ENCODE measurements around the gene CERS6.
"Not testable (repeated sequence)": the region's sequence is repeated elsewhere in the genome, so short reads cannot be mapped to it uniquely, and the experiment has no call there.

CERS6 gene

GRCh38 chr2:168787782-168788376 lies 331.8 kb downstream of the CERS6 start:
- DNase-seq: no peak

GRCh38 chr2:168789776-168790175 lies 333.7 kb downstream of the CERS6 start:
- no peak for DNase-seq

GRCh38 chr2:168790226-168790902 lies 334.3 kb downstream of the CERS6 start:
- no peak for DNase-seq

- DNase-seq: not testable (repeated sequence)
These were observed 335.1 kb downstream of the CERS6 start for GRCh38 chr2:168791140-168791539.

GRCh38 chr2:168793596-168793995 lies 337.5 kb downstream of the CERS6 start:
- DNase-seq: no peak

GRCh38 chr2:168794968-168795367 lies 338.9 kb downstream of the CERS6 start:
- DNase-seq: no peak

GRCh38 chr2:168796090-168796577 lies 340.1 kb downstream of the CERS6 start:
- no peak for DNase-seq

- no peak for DNase-seq
These were observed 340.7 kb downstream of the CERS6 start for GRCh38 chr2:168796583-168797285.

- no peak for DNase-seq
These were observed 341.2 kb downstream of the CERS6 start for GRCh38 chr2:168797286-168797655.

GRCh38 chr2:168798076-168798887 lies 342.2 kb downstream of the CERS6 start:
- DNase-seq: no peak

- DNase-seq: no peak
These were observed 342.9 kb downstream of the CERS6 start for GRCh38 chr2:168798888-168799410.

GRCh38 chr2:168801471-168801870 lies 345.4 kb downstream of the CERS6 start:
- no peak for DNase-seq

GRCh38 chr2:168801961-168802858 lies 346.1 kb downstream of the CERS6 start, which contains the start of gene NOSTRIN:
Gene NOSTRIN (plus strand): TSS chr2:168802637. CDS start chr2:168802647, 10 bp downstream.
- DNase-seq: no peak

- no peak for DNase-seq
These were observed 347.0 kb downstream of the CERS6 start for GRCh38 chr2:168802859-168803725.

GRCh38 chr2:168804214-168804613 lies 348.1 kb downstream of the CERS6 start:
- DNase-seq: no peak

- DNase-seq: no peak
These were observed 349.5 kb downstream of the CERS6 start for GRCh38 chr2:168805615-168806014.

GRCh38 chr2:168809537-168809936 lies 353.5 kb downstream of the CERS6 start:
- DNase-seq: no peak

- no peak for DNase-seq
These were observed 354.2 kb downstream of the CERS6 start for GRCh38 chr2:168810235-168810634.

GRCh38 chr2:168811696-168812095 lies 355.6 kb downstream of the CERS6 start:
- DNase-seq: no peak

- DNase-seq: no peak
These were observed 358.0 kb downstream of the CERS6 start for GRCh38 chr2:168814046-168814445.
